GM23338 (cell line): ENCODE results near the gene COX4I2. TPM values are rescaled to one million over a fixed set of nuclear protein-coding genes. Genes with fewer than 3 reads are reported as not detected.

Source experiments
- ATAC-seq: fragments of 200-7000 bp; cut with Tn5 transposase; 3 replicates; pipeline ENCODE4 v1.9.1; 2020
- DNase-seq: peaks from one replicate; pipeline ENCODE4 v3.0.0-alpha.2; 2015; ENCODE audit warnings: low spot score
- H2AFZ ChIP-seq: fragments of 200-600 bp; sonication (generic); 2 replicates; pipeline ENCODE4 v1.8.0; 2016; ENCODE audit warnings: antibody characterized with exemption, mild to moderate bottlenecking, moderate library complexity
- H3F3A ChIP-seq: fragments of 200-600 bp; sonication (generic); replicated peaks from 2 replicates; pipeline ENCODE4 v1.8.0; 2017; ENCODE audit warnings: antibody characterized with exemption, mixed run types, low read depth
- H3K27ac ChIP-seq: fragments of 200-600 bp; sonication (generic); 2 replicates; pipeline ENCODE4 v1.6.1; 2016; ENCODE audit warnings: low read depth
- H3K27me3 ChIP-seq: fragments of 200-600 bp; sonication (generic); 2 replicates; pipeline ENCODE4 v1.8.0; 2016; ENCODE audit warnings: mild to moderate bottlenecking, mixed run types, moderate library complexity; ENCODE audit not compliant: insufficient read depth
- H3K36me3 ChIP-seq: fragments of 200-600 bp; sonication (generic); 2 replicates; pipeline ENCODE4 v1.8.0; 2016; ENCODE audit warnings: mild to moderate bottlenecking; ENCODE audit not compliant: insufficient read depth
- H3K4me1 ChIP-seq: fragments of 200-600 bp; sonication (generic); 2 replicates; pipeline ENCODE4 v1.8.0; 2016; ENCODE audit warnings: mild to moderate bottlenecking, moderate library complexity; ENCODE audit not compliant: insufficient read depth
- H3K4me2 ChIP-seq: fragments of 200-600 bp; sonication (generic); 2 replicates; pipeline ENCODE4 v1.7.1; 2017; ENCODE audit warnings: mixed run types
- H3K4me3 ChIP-seq: fragments of 200-600 bp; sonication (generic); 2 replicates; pipeline ENCODE4 v1.6.1; 2016; ENCODE audit warnings: mixed run types
- H3K79me2 ChIP-seq: fragments of 200-600 bp; sonication (generic); replicated peaks from 2 replicates; pipeline ENCODE4 v1.8.0; 2017; ENCODE audit warnings: mild to moderate bottlenecking; ENCODE audit not compliant: insufficient read depth
- H3K9me2 ChIP-seq: fragments of 200-600 bp; sonication (generic); 2 replicates; pipeline ENCODE4 v1.8.0; 2017; ENCODE audit not compliant: insufficient read depth
- H4K20me1 ChIP-seq: fragments of 200-600 bp; sonication (generic); replicated peaks from 2 replicates; pipeline ENCODE4 v1.8.0; 2017; ENCODE audit warnings: mild to moderate bottlenecking; ENCODE audit not compliant: insufficient read depth
- H3K27ac Mint-ChIP-seq: 2 replicates; pipeline ENCODE4 v1.8.0; 2020; ENCODE audit warnings: inconsistent platforms, mild to moderate bottlenecking, moderate library complexity, mixed read lengths
- H3K27me3 Mint-ChIP-seq: 3 replicates; pipeline ENCODE4 v1.8.0; 2022; ENCODE audit warnings: low read depth, mild to moderate bottlenecking, moderate library complexity, mixed read lengths, inconsistent platforms; ENCODE audit not compliant: insufficient read depth, poor library complexity
- H3K36me3 Mint-ChIP-seq: 3 replicates; pipeline ENCODE4 v1.8.0; 2021; ENCODE audit warnings: low read depth, mild to moderate bottlenecking, inconsistent platforms, moderate library complexity, mixed read lengths
- H3K4me1 Mint-ChIP-seq: 3 replicates; pipeline ENCODE4 v1.8.0; 2020; ENCODE audit warnings: mild to moderate bottlenecking, inconsistent platforms, mixed read lengths
- H3K4me3 Mint-ChIP-seq: 3 replicates; pipeline ENCODE4 v1.8.0; 2021; ENCODE audit warnings: moderate library complexity, mild to moderate bottlenecking, inconsistent platforms, mixed read lengths
- H3K9me3 Mint-ChIP-seq: 3 replicates; pipeline ENCODE4 v1.8.0; 2020; ENCODE audit warnings: moderate library complexity, mild to moderate bottlenecking, inconsistent platforms, mixed read lengths
- CREB1 ChIP-seq: fragments of 250-450 bp; sonication (Bioruptor Pico); IDR thresholded peaks from 2 replicates; pipeline ENCODE4 v1.5.0; 2020; ENCODE audit warnings: low read depth, mild to moderate bottlenecking, moderate library complexity
- CTCF ChIP-seq, 2 experiments: fragments of 200-600 bp in 1 of 2; sonication (generic) in 1 of 2; conservative IDR thresholded peaks; 2 replicates each; pipeline versions ENCODE4 v1.5.1 to v1.6.1; 2016 to 2017; ENCODE audit warnings: antibody characterized with exemption in 2 of 2, low read depth in 2 of 2, mild to moderate bottlenecking in 2 of 2, moderate library complexity in 1 of 2
- ETS1 ChIP-seq: IDR thresholded peaks from 2 replicates; pipeline ENCODE4 v1.6.1; 2016; ENCODE audit warnings: antibody characterized with exemption
- EZH2phosphoT487 ChIP-seq: fragments of 200-600 bp; sonication (generic); IDR thresholded peaks from one replicate; pipeline ENCODE4 v1.8.1; 2018; ENCODE audit warnings: antibody characterized with exemption; ENCODE audit not compliant: unreplicated experiment
- JUNB ChIP-seq: IDR thresholded peaks from one replicate; pipeline ENCODE4 v1.6.1; 2016; ENCODE audit warnings: antibody characterized with exemption; ENCODE audit not compliant: unreplicated experiment
- NANOG ChIP-seq: IDR thresholded peaks from 2 replicates; pipeline ENCODE4 v1.6.1; 2016; ENCODE audit warnings: antibody characterized with exemption, borderline replicate concordance
- POLR2AphosphoS5 ChIP-seq: IDR thresholded peaks from 2 replicates; pipeline ENCODE4 v1.6.1; 2016; ENCODE audit warnings: antibody characterized with exemption, low read depth
- STAT1 ChIP-seq: IDR thresholded peaks from one replicate; pipeline ENCODE4 v1.6.1; 2016; ENCODE audit warnings: antibody characterized with exemption; ENCODE audit not compliant: unreplicated experiment
- ZNF114 ChIP-seq: fragments of 250-450 bp; sonication (Bioruptor Pico); IDR thresholded peaks from 2 replicates; pipeline ENCODE4 v1.5.0; 2020; ENCODE audit warnings: mild to moderate bottlenecking, moderate library complexity
- ZNF331 ChIP-seq: fragments of 250-450 bp; sonication (Bioruptor Pico); IDR thresholded peaks from 2 replicates; pipeline ENCODE4 v1.5.0; 2020; ENCODE audit warnings: low read depth, mild to moderate bottlenecking, moderate library complexity
- ZNF462 ChIP-seq: fragments of 250-450 bp; sonication (Bioruptor Pico); IDR thresholded peaks from 2 replicates; pipeline ENCODE4 v1.5.0; 2020; ENCODE audit warnings: mild to moderate bottlenecking, moderate library complexity
- polyA plus RNA-seq: library from polyadenylated mRNA; unstranded; fragments of >200 nt; fragmentation: Nextera tagmentation; extraction: Ambion mirVana; gene quantifications from 2 replicates; pipeline ENCODE4 v1.2.1, GENCODE V29; 2016
- total RNA-seq: library from RNA; depleted of rRNA; stranded (reverse); fragments of >200 nt; shearing (Covaris generic); gene quantifications from 2 replicates; pipeline ENCODE4 v1.2.3, GENCODE V29; 2014

Gene COX4I2
- total and polyA plus RNA-seq, 2 experiments from 2014 or later: 0.63 TPM; not detected in 1

- TF ChIP-seq POLR2AphosphoS5 (no peak), ZNF331 (CRISPR knock-in tag) (no peak), STAT1 (no peak), EZH2phosphoT487 (no peak), ETS1 (no peak)
Observed at GRCh38 chr20:31689141-31689540, 51.4 kb downstream of the COX4I2 start (continued).

GRCh38 chr20:31690124-31690666 is 52.5 kb downstream of the COX4I2 start:
- H4K20me1 ChIP-seq: peaks cover 12% of the 10 kb centered on the region
- ATAC-seq (no peak), DNase-seq (no peak)
- H3K27me3 ChIP-seq: no peaks in the 10 kb centered on the region
- Mint-ChIP-seq H3K27ac (no peak overlapping the region), H3K27me3 (peaks cover 10% of the 10 kb centered on the region), H3K9me3 (no peaks in the 10 kb centered on the region; the same call in 2 of the 3 replicates), H3K4me3 (no peak overlapping the region), H3K4me1 (peaks cover 41% of the 10 kb centered on the region), H3K36me3 (peaks cover 28% of the 10 kb centered on the region)
- peaks cover 39% of the 10 kb centered on the region for H3K4me1 ChIP-seq
- H3K4me2 ChIP-seq: no peak overlapping the region
- TF ChIP-seq POLR2AphosphoS5 (no peak), ZNF114 (CRISPR knock-in tag) (no peak), NANOG (no peak), JUNB (no peak), CREB1 (CRISPR knock-in tag) (no peak), ZNF462 (CRISPR knock-in tag) (no peak), CTCF (conservative IDR thresholded peaks at IDR 0.05; ENCODE audit: low read depth in 2 of 2) (no peak)
- peaks cover 5% of the 10 kb centered on the region; the same call in 1 of the 2 replicates for H3K36me3 ChIP-seq
- H3K4me3 ChIP-seq: no peak overlapping the region
- peaks cover 9% of the 10 kb centered on the region; the same call in 1 of the 2 replicates for H3K9me2 ChIP-seq
- H3K27ac ChIP-seq: 0 out of 2 replicates have a peak overlapping the region, but pooled peaks have one; percentile 78
- H2AFZ ChIP-seq: no peak overlapping the region
- peaks cover 19% of the 10 kb centered on the region for H3F3A ChIP-seq
- H3K79me2 ChIP-seq: peaks cover 78% of the 10 kb centered on the region
